Hepatic stellate cell (primary cell): ENCODE results near the gene STAC.

Source experiments
- DNase-seq: peaks from one replicate; pipeline ENCODE4 v3.0.0; 2011; ENCODE audit warnings: low spot score

Gene STAC

DNA sequence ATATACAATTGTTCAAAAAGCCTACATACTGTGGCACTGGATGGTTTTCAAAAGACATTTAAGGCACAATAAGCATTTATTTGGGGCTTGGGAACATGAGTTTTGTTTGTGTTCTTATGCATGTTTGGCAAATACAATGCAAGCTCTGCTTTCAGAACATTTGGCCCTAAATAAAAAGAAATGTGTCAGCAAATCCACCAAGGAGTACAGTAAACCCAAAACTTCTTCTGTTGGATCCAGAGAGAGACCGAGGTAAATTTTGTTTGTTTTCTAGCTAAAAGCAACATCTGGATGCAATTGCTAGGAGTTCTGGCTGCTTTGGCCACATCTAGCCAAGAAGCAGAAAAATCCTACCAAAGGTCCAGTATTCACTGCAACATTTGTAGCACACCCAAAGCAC is 215.2 kb downstream of the STAC start:
- DNase-seq, result no peak

DNA sequence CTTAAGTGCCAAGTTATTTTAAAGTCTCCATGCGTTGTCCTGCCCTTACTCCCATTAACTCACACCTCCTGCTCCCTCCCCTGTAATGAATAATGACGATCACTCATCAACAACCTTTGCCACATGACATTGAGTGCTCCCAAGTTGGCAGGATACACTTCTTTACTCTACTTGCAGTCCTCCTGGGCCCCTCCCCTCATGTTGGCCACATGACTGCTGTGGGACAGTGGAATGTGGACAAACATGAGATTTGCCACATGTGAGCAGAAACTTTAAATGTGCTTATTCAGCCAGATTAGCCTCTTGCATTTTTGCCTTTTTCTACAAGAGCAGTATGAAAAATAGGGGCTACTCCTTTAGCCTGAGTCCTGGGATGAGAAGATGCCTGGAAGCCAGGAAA is 216.1 kb downstream of the STAC start:
- DNase-seq, result no peak

DNA sequence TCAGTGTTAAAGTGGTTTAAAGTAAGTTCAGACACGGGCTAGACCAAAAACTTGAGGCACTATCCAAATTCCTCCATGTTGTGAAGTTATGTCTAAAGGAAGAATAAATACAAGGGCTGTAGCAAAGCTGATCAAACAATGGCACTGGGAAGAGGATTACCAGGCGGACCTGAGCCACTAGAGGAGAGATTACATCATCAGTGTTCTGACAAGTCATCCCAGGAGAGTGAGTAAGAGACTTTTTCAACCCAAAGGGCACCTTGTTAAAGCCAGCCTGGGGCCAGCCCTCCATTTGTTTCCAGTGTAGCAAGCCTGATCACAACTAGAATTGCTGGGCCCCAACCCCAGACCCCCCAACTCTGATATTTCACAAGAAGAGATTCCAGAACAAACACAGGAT is 217.1 kb downstream of the STAC start:
- DNase-seq, result no peak
